Heart right ventricle (tissue), 16 donors: Measurements from ENCODE around the gene CARMIL1. TPM values are rescaled to one million over a fixed set of nuclear protein-coding genes. Genes with fewer than 3 reads are reported as not detected.
A peak's percentile ranks its signal among the peaks of the same experiment; 100 is the strongest.

ENCODE experiments used
- ATAC-seq, 8 donors: fragments of 200-7000 bp; cut with Tn5 transposase; one replicate each; pipeline ENCODE4 v1.9.1; 2020; ENCODE audit warnings: mild to moderate bottlenecking in 8 of 8, moderate library complexity in 8 of 8, moderate number of reproducible peaks in 1 of 8
- DNase-seq, 2 donors: peaks; one replicate each; pipeline ENCODE4 v3.0.0-alpha.2; 2020
- H3K27ac ChIP-seq, 10 donors: fragments of 200-600 bp; sonication (generic) in 2 of 10; one replicate each; pipeline versions ENCODE4 v1.5.0 to v1.8.0; 2020 to 2022; ENCODE audit warnings: mild to moderate bottlenecking in 3 of 10
- H3K27me3 ChIP-seq, 7 donors: fragments of 200-600 bp; one replicate each; pipeline ENCODE4 v1.8.0; 2021 to 2022; ENCODE audit warnings: mild to moderate bottlenecking in 2 of 7
- H3K36me3 ChIP-seq, 9 donors: fragments of 200-600 bp; sonication (generic) in 1 of 9; one replicate each; pipeline versions ENCODE4 v1.5.0 to v1.8.0; 2020 to 2022; ENCODE audit warnings: mild to moderate bottlenecking in 2 of 9
- H3K4me1 ChIP-seq, 9 donors: fragments of 200-600 bp; sonication (generic) in 1 of 9; one replicate each; pipeline versions ENCODE4 v1.5.0 to v1.8.0; 2020 to 2022; ENCODE audit warnings: mild to moderate bottlenecking in 4 of 9
- H3K4me3 ChIP-seq, 10 donors: fragments of 200-600 bp; sonication (generic) in 2 of 10; one replicate each; pipeline versions ENCODE4 v1.5.0 to v1.8.0; 2020 to 2022; ENCODE audit warnings: mild to moderate bottlenecking in 7 of 10, moderate library complexity in 2 of 10
- H3K9me3 ChIP-seq, 11 donors: fragments of 200-600 bp in 10 of 11; sonication (generic) in 2 of 11; one replicate each; pipeline versions ENCODE4 v1.5.0 to v1.8.0; 2013 to 2022; ENCODE audit warnings: mild to moderate bottlenecking in 2 of 11, control low read depth in 1 of 11, moderate library complexity in 1 of 11
- CTCF ChIP-seq, 9 donors: fragments of 200-600 bp; sonication (generic) in 2 of 9; IDR thresholded peaks; one replicate each; pipeline versions ENCODE4 v1.5.0 to v1.8.0; 2021 to 2022; ENCODE audit warnings: antibody characterized with exemption in 9 of 9, mild to moderate bottlenecking in 5 of 9, moderate library complexity in 1 of 9
- WGBS, 2 donors: extraction: QIAGEN DNeasy Blood & Tissue Kit; methylation state at CpG; one replicate each; pipeline ENCODE4 v1.1.7; 2013; ENCODE audit warnings: inconsistent platforms in 1 of 2; 5-methylcytosine and 5-hydroxymethylcytosine counted together
- intact Hi-C, 10 donors: fragments of 100-400 bp; cut with DNase I; formaldehyde crosslinking; loops; one replicate each; pipeline versions ENCODE4 v1.11.1 to v1.14.2; 2022
- polyA plus RNA-seq, 2 donors: library from polyadenylated mRNA; stranded (reverse); fragments of 200-250 nt; gene quantifications; one replicate each; pipeline ENCODE4 v1.2.3, GENCODE V29; 2013
- total RNA-seq, 10 donors: library from RNA; stranded (reverse); fragmentation: NEBNext Ultra II Directional in 3 of 10; extraction: Animal tissue kit (Norgen Biotek cat#: 25700) in 3 of 10; gene quantifications; one replicate each; pipeline versions ENCODE4 v1.2.1 to v1.2.4, GENCODE V29; 2021 to 2023
- donor health status: Arrhythmogenic right ventricular cardiomyopathy.
- donor health status: ischemic (EF 13 %, LVEDD 7.1; RV severe dilation, severe dysfunction).
- donor health status: healthy with polysubstance abuse.
- donor health status: DM: no; HTN: yes; CAD: no.
- donor health status: DM: no; HTN: no; CAD: no.
- donor health status: ischemic (EF 25% LVEDD 6.9; RV normal size, moderate dysfunction).
- donor health status: ischemic (EF 25% LVEDD 5.7; RV mildly dilated, moderate dysfunction).
- donor health status: healthy.
- donor health status: DM: yes; HTN: yes; CAD: no.
- donor health status: Ischemic cardiomyopathy.
- donor health status: ischemic (EF 35%, LVEDD 5.7; RV mildly dilated, moderate dysfunction).
- donor health status: nonischemic (EF 11% LVEDD 7.7; RV severe dilation, severe dysfunction).
- donor health status: DM: yes; HTN: yes; CAD: no.
- donor health status: PGD.
- donor health status: ischemic (EF 29% LVEDD 5.4; RV normal size, mild dysfunction).
- donor health status: nonischemic (EF 23%, LVEDD 6.1; RV moderate dilation, normal function).

The CARMIL1 gene
- total and polyA plus RNA-seq, 12 donors: 1.2 to 10.3 (median 4.1) TPM

GRCh38 chr6:25490018-25490801 is 211.0 kb downstream of the CARMIL1 start:
- intact Hi-C loops: loop anchor here in 8 of 10 donors (1.0 to 5.0 kb wide), 5 partner anchors 211 to 268 kb away; partner anchors contain the start of gene CARMIL1 (in 5 of the 8)
- WGBS, 2 donors: 70 to 71% methylated on average over 9 of the region's 9 CpGs
- Histone ChIP-seq H3K27ac (peak overlapping the region in 1 of 10 donors; percentile 25), H3K9me3 (no peaks in the 10 kb centered on the region), H3K4me3 (no peak overlapping the region), H3K4me1 (peaks cover 0 to 26% (median 20%) of the 10 kb centered on the region in 9 donors), H3K36me3 (no peaks in the 10 kb centered on the region), H3K27me3 (no peaks in the 10 kb centered on the region)
- peak; percentile 83 to 90 (median 86) for ATAC-seq
- peak; percentile 48 to 87 (median 80) for TF ChIP-seq CTCF (IDR thresholded peaks at IDR 0.05)
- DNase-seq: peak; percentile 37 to 74

DNA sequence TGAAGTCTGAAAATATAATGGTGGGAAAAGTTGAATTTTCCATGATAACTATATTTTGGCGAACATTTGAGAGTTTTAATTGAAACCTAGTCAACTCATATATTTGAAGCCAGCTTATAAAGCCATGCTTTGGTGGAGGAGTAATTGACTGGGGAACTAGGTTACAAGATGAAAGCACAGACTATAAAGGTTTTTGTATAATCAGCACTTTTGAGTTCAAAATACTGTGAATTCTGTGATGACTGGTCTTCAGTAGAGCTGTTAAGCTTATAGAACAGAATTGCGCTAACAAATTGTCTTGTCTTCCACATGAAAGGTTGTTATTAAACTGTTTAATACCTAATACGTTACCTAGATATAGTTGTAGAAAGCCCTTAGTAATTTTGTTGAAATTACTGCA is 213.8 kb downstream of the CARMIL1 start:
- intact Hi-C loops: loop anchor here in 4 of 10 donors (5.0 kb wide), 2 partner anchors 216 to 271 kb away; partner anchors contain the start of gene CARMIL1 (in 3 of the 4)
- no peak overlapping the region for H3K4me3 ChIP-seq

GRCh38 chr6:25494469-25494868 is 215.3 kb downstream of the CARMIL1 start:
- 86 to 97% methylated on average over 1 of the region's 1 CpG for WGBS, 2 donors
- no peak overlapping the region for H3K4me3 ChIP-seq
- intact Hi-C loops: loop anchor here in 4 of 10 donors (5.0 kb wide), 2 partner anchors 217 to 272 kb away; partner anchors contain the start of gene CARMIL1 (in 3 of the 4)
- H3K27me3 ChIP-seq: no peaks in the 10 kb centered on the region
- no peaks in the 10 kb centered on the region for H3K36me3 ChIP-seq
- H3K4me1 ChIP-seq: peaks cover 0 to 11% (median 6%) of the 10 kb centered on the region in 9 donors
- ATAC-seq (no peak), DNase-seq (no peak)
- no peak overlapping the region for H3K27ac ChIP-seq
- H3K9me3 ChIP-seq: no peaks in the 10 kb centered on the region
- TF ChIP-seq CTCF (IDR thresholded peaks at IDR 0.05): no peak

More for the DNA sequence above, 213.8 kb downstream of the CARMIL1 start:
- DNase-seq (no peak), ATAC-seq (no peak)
- Histone ChIP-seq H3K36me3 (no peaks in the 10 kb centered on the region), H3K27ac (no peak overlapping the region), H3K9me3 (no peaks in the 10 kb centered on the region), H3K4me1 (peaks cover 0 to 10% (median 6%) of the 10 kb centered on the region in 9 donors), H3K27me3 (no peaks in the 10 kb centered on the region)
- WGBS, 2 donors: 99% methylated on average over 3 of the region's 3 CpGs
- TF ChIP-seq CTCF (IDR thresholded peaks at IDR 0.05): no peak

DNA sequence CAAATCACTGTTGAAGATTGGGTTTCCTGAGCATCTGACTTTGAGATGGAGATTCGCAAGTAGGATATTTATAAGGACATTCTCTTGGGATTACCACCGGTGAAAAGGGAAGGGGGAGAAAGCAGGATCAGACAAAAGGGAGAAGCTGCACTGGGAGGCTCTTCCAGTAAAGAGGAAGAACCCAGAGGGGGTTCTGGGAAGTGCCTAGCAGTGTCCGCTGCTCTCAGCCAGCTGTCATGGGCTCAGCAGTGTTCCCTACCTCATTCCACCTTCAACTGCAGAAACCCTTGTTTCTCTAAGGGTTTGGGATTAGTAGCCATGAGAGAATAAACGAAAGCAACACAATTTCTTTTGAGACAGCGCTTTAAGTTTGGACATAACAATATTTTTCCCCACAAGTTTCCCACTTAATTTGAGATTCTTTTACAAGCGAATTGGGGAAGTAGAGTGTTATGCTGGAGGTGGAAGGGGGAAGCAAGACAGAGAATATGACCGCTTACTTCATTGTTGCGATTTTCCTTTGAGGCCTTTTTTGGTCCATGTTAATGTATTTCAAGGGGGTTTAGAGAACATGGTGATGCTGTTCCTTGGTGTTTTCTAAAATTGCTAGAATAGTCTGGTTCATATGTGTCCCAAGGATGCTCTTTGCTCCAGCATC is 218.3 kb downstream of the CARMIL1 start:
- Histone ChIP-seq H3K4me1 (peaks cover 0 to 11% (median 0%) of the 10 kb centered on the region in 9 donors), H3K27ac (peak overlapping the region in 1 of 10 donors; percentile 46), H3K4me3 (no peak overlapping the region), H3K36me3 (no peaks in the 10 kb centered on the region), H3K27me3 (no peaks in the 10 kb centered on the region), H3K9me3 (no peaks in the 10 kb centered on the region)
- DNase-seq (no peak), ATAC-seq (peak in 3 of 8 donors; percentile 47 to 63 (median 56))
- intact Hi-C loops: no loop called here
- WGBS, 2 donors: 82 to 86% methylated on average over 8 of the region's 8 CpGs
- TF ChIP-seq CTCF (IDR thresholded peaks at IDR 0.05): no peak
